HG03095 (cell line): ENCODE data around the gene SMIM32.

Experiments used
- ATAC-seq: cut with Tn5 transposase; IDR thresholded peaks from one replicate; pipeline ENCODE4 v1.9.1; 2021; ENCODE audit warnings: moderate library complexity; ENCODE audit not compliant: unreplicated experiment

SMIM32 gene

GRCh38 chr5:136190091-136190720, 2.8 kb downstream of the SMIM32 start:
- no peak for ATAC-seq

GRCh38 chr5:136188859-136189258, 4.1 kb downstream of the SMIM32 start:
- no peak for ATAC-seq

GRCh38 chr5:136186796-136187195, 6.2 kb downstream of the SMIM32 start:
- ATAC-seq, result no peak

DNA sequence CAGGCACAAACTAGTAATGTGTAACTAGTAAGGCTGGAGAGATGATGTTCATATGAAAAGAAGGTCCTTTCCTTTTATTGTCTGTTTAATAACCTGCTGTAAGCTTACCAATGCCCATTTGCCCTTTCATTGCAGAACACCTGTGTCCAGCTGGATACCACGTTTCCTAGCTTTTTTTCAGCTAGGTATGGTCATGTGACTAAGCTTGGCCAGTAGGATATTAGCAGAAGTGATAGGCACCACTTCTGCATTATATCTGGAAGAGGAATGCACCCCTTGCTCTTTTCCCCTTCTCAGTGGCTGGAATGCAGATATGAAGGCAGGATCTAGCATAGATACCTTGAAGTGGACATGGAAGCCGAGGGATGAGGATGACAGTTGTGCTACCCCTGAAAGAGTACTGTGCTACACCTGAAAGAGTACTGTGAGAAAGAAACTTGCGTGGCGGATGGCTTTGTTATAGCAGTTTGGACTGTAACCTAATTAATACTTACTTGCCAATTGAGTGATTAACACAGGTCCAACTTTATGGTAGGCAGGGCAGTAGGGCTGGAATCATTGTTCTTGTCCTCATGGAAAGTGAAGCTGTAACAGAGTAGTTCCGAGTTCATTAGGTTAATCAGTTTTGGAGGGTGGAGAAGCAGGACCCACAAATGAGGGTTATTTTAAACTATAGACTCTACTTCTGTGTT, 6.8 kb downstream of the SMIM32 start:
- no peak for ATAC-seq

GRCh38 chr5:136182618-136183017, 10.3 kb downstream of the SMIM32 start:
- ATAC-seq, result no peak

DNA sequence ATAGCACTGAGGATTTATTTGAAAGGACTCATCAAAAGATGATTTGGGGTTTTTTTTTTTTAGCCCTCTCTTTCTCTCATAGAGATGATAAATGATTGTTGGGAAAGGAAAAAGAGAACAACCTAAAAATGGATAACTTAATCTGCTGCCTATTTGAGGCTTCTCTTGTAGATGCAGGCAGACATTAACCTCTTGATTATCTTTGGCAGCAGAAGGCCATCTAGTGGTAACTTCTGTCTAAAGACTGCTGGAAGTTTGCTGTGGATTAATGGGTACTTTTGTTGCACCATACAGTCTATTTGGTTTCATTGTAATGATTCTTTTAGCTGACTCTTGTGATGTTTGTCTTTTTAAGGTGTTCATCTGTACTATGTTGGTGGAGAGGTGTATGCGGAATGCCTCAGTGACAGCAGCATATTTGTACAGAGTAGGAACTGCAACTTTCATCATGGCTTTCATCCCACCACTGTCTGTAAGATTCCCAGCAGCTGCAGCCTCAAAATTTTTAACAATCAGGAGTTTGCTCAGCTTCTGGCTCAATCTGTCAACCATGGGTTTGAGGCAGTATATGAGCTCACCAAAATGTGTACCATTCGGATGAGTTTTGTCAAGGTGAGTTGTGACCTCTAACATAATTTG, 18.8 kb downstream of the SMIM32 start:
- no peak for ATAC-seq

- no peak for ATAC-seq
Observed at GRCh38 chr5:136169218-136169617, 23.7 kb downstream of the SMIM32 start.

GRCh38 chr5:136166909-136167308, 26.1 kb downstream of the SMIM32 start:
- peak; percentile 68 for ATAC-seq

DNA sequence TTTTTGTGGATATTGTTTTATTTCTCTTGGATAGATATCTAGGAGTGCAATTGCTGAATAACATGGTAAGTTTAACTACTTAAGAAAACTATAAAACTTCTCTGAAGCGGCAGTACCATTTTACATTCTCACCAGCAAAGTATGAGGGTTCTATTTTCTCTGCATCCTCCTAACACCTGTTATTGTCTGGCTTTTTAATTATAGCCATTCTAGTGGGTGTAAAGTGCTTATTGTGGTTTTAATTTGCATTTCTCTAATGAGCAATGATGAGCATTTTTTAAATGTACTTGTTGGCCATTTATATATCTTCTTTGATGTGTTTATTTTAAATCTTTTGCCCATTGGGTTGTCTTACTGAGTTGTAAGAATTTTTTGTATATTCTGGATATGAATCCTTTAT, 28.7 kb downstream of the SMIM32 start:
- no peak for ATAC-seq

GRCh38 chr5:136162008-136162407, 31.0 kb downstream of the SMIM32 start:
- no peak for ATAC-seq

DNA sequence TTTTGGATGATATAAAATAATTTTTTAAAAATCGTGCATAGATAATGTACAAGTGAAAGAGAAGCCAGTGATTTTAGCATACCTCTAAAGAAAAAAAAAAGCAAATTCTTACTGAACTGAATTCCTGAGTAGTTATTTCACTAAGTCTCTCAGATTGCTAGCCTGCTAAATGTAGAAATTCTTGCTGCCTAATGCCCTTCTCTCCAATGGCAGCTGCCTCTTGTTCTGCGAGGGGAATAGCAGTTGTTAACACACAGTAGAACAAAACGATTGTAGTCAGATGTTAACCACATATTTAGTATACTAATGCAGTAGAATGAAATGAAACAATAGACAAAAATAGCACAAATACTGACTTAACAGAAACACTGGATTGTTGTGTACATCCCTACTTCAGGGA, 33.5 kb downstream of the SMIM32 start:
- no peak for ATAC-seq

DNA sequence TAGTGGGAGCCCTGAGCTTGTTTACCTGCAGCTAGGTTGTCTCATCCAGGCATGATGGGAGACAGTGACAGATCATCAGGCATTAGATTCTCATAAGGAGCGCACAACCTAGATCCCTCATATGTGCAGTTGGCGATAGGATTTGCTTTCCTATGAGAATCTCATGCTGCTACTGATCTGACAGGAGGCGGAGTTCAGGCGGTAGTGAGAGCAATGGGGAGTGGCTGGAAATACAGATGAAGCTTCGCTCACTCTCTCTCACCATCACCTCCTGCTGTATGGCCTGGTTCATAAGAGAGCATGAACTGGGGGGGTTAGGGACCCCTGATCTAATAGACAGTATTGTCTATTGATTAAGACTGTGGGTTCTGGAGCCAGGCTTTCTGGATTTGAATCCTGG, 35.4 kb downstream of the SMIM32 start:
- ATAC-seq, result no peak

GRCh38 chr5:136155761-136156160, 37.2 kb downstream of the SMIM32 start:
- no peak for ATAC-seq

DNA sequence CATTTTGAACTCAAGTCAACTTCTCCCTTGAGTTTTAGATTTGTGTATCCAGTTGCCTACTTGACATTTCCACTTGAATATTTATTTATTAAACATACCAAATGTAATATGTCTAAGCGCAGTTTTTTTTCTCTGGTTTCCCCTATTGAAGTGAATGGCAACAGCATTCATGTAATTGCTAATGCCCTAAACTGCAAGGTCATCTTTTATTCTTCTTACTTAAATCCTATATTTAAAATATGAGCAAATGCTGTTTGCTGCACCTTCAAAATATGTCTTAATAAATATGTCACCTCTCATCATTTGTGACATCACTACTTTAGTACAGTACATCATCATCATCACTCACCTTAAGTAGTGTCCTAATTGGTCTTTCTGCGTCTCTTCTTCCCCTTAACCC, 37.9 kb downstream of the SMIM32 start:
- no peak for ATAC-seq

DNA sequence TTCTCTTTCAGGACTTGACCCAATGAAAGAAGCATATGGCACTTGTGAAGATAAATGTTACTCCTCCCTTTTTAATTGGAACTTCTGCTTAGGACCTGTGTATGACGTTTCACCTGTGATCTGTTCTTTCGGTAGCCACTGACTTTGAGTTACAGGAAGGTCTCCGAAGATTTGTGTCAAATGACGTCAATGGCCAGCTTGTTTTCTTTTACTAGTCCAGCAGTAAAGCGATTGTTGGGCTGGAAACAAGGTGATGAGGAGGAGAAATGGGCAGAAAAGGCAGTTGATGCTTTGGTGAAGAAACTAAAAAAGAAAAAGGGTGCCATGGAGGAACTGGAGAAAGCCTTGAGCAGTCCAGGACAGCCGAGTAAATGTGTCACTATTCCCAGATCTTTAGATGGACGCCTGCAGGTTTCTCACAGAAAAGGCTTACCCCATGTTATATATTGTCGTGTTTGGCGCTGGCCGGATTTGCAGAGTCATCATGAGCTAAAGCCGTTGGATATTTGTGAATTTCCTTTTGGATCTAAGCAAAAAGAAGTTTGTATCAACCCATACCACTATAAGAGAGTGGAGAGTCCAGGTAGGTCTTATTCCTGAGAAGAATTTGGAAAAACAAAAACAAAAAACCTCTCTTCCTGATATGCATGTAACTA, 39.3 kb downstream of the SMIM32 start:
- no peak for ATAC-seq

DNA sequence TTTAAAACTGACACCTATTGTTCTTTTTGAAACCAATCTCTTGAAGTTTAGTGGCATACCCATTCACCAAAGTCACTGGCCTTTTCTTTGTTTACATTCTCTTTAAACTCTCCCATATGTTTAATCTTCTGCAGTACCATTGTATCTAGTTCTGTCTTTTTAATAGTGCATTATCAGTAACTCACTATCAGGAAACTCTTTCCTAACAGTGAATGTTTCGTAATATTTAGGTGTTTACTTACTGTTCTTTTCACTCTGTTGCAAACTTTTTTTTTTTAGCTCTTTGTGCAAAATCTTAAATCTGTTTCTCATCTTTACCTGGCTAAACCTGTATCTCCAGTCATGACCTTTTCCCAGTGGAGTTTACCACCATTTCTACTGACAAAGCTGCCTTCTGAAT, 43.1 kb downstream of the SMIM32 start:
- no peak for ATAC-seq

DNA sequence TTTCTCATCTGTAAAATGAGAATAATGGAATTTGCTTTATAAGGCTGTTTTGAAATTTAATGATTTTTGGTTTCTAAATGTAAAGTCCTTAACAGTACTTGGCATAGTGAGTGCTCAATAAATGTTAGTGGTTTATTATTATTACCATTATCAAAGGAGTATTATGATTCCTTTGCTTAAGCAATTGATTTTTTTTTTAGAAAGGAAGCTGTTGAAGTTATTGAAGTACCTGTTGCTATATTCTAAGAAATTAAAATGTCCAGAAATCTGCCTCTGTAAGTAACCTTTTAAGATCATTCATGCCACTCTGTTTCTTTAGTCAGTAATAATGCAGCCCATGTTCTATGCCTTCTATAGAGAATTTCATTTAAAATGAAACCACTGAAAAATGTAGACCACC, 45.3 kb downstream of the SMIM32 start:
- ATAC-seq, result no peak

DNA sequence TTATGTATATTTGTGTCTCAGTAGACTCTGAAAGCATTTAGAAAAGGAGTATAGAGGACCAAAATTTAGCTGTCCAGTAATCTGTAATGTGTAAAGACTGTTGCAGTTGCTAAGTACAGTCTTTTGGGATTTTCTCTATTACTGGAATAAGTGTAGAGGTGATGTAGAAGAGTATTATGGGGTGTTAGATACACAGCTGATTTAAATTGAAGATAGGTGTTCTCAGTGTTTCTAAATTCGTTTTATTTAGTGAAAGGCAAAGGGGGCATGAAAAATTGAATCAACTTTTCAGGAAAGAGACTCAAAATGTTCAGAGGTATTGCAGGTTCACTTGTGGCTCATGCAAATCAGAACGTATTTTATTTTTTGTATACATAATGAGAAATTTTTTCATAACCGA, 46.8 kb downstream of the SMIM32 start:
- ATAC-seq, result no peak

- ATAC-seq, result peak; percentile 71
Observed at GRCh38 chr5:136145030-136145429, 47.9 kb downstream of the SMIM32 start.

GRCh38 chr5:136143763-136144162, 49.2 kb downstream of the SMIM32 start:
- no peak for ATAC-seq

- no peak for ATAC-seq
Observed at GRCh38 chr5:136143312-136143711, 49.6 kb downstream of the SMIM32 start.

GRCh38 chr5:136141561-136141960, 51.4 kb downstream of the SMIM32 start:
- ATAC-seq, result peak; percentile 55
